Lower leg skin (tissue), 3 donors: ENCODE results near the gene THAP9.

Source experiments
- CTCF ChIP-seq, 3 donors: fragments of 450-650 bp; IDR thresholded peaks; one replicate each; pipeline ENCODE4 v1.5.1; 2016; ENCODE audit warnings: antibody characterized with exemption in 3 of 3, mild to moderate bottlenecking in 3 of 3, moderate library complexity in 2 of 3
- POLR2A ChIP-seq, 2 donors: fragments of 450-650 bp; IDR thresholded peaks; one replicate each; pipeline ENCODE4 v1.6.1; 2016 to 2017; ENCODE audit warnings: antibody characterized with exemption in 2 of 2, mild to moderate bottlenecking in 1 of 2, moderate library complexity in 1 of 2

GRCh38 chr4:82947498-82947897, 47.0 kb downstream of the THAP9 start:
- no peak for TF ChIP-seq POLR2A (IDR thresholded peaks at IDR 0.05)
- no peak for TF ChIP-seq CTCF (IDR thresholded peaks at IDR 0.05)
